ENCODE results near the gene SHMT1.
"Not testable (repeated sequence)": the region's sequence is repeated elsewhere in the genome, so short reads cannot be mapped to it uniquely, and the experiment has no call there.

The SHMT1 gene

DNA sequence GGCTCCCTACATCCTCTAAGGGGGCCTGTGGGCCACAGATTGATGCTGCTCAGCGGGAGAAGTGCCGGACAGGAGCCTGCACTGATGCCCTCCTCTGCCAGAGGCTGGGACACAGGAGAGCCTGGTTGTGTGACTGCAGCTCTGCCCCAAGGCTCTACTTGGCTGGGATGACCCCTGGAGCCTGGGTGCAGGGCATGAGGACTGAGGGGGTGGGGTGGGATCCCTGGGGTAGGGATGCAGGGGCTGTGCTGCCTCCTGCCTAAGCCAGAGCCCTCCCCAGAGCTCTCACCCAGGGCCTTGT lies 14.8 kb upstream of the SHMT1 start:
- DNase-seq, result no peak

DNA sequence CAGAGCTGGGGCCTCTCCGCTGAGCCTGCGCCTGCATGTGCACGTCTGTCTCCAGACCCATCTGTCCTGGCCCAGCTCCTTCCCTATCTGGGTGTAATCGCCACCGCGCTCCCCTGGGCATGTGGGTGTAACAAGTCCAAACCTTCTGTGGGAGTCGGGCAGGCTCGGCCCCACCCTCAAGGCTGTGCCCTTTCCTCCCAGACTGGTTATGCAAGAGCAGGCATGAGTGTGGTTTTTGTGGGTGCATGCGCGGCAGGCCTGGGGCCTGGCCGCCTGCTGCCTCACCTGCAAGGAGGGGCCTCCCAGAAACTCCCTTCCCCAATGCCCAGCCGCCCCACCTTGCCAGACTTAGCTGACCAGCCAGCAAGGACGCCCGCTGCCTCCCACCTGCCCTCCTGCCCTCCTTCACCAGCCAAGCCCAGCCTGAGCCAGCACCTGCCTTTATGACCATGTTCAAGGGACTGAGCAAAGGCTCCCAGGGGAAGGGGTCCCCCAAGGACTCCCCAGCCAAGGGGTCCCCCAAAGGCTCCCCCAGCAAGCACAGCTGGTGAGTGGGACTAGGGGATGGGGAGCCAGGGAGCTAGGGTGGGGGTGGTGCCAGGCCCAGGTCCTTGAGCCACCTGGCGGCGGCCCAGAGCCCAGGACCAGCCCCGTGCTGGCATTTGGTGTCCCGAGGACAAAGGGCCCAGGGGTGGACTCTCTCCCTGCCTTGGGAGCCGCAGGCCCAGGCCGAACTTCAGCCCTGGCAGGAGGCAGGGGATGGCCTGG lies 14.3 kb upstream of the SHMT1 start, which contains the start of gene EVPLL:
Gene EVPLL (plus strand): TSS at position 342 of the 768 bp plus-strand sequence. CDS start 3,160 bp downstream, outside the sequence.
- peak in 1 of 5 experiments; percentile 40 for DNase-seq

DNA sequence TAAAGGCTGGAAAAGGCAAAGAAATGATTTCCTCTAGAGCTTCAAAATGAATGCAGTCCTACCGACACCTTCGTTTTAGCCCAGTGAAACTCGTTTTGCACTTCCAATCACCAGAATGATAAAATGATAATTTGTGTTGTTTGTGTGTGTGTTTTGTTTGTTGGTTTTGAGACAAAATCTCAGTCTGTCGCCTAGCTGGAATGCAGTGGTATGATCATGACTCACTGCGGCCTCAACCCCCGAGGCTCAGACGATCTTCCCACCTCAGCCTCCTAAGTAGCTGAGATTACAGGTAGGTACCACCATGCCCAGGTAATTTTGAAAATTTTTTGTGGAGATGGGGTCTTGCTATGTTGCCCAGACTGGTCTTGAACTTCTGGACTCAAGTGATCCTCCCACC lies 10.9 kb upstream of the SHMT1 start:
- DNase-seq, result no peak

DNA sequence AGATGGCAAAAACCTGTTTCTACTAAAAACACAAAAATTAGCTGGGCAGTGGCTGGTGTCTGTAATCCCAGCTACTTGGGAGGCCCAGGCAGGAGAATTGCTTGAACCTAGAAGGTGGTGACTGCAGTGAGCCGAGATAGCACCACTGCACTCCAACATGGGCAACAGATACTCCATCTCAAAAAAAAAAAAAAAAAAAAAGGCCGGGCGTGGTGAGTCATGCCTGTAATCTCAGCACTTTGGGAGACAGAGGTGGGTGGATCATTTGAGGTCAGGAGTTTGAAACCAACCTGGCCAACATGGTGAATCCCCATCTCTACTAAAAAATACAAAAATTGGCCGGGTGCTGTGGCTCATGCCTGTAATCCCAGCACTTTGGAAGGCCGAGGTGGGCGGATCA lies 9.8 kb upstream of the SHMT1 start:
- peak in 1 of 5 experiments; percentile 59 for DNase-seq

DNA sequence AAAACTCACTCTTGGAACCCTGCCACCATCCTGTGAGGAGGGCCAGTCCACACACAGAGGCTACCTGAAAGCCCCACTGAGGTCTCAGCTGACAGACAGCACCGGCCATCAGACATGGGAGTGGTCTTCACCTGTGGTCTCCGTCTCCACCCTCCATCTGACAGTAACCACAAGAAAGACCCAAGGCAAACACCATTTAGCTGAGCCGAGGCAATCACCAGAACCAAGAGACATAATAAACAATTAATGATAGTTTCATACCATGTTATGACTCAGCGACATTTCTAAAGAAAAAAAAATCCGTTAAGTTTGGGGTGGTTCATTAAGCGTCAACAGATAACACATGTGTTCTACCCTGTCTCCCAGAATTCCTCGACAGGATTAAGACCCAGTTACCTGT lies 8.1 kb upstream of the SHMT1 start:
- DNase-seq, result peak in 1 of 5 experiments; percentile 85

DNA sequence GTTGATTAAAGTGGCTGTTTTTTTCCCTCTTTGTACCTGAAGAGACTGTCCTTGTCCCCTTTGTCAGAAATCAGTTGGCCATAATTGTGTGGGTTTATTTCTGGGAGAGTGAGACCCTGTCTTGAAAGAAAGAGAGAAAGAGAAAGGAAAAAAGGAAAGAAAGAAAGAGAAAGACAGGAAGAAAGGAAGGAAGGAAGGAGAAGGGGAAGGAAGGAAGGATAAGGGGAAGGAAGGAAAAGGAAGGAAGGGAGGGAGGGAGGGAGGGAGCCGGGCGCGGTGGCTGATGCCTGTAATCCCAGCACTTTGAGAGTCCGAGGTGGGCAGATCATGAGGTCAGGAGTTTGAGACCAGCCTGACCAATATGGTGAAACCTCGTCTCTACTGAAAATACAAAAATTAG lies 7.4 kb upstream of the SHMT1 start:
- DNase-seq, result no peak

DNA sequence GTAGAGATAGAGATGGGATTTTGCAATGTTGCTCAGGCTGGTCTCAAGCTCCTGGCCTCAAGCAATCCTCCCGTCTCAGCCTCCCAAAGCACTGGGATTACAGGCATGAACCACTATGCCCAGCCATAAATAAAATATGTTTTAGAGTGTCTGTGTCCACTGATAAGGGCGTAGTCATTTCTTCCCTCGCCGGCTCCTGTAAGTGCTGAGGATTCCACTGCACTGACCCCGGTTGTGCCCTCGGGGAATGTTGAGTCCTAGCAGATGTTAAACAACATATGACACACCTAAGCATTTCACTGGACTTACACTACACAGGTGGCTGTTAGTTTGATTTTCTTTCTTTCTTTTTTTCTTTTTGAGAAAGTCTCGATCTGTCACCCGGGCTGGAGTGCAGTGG lies 5.6 kb upstream of the SHMT1 start:
- DNase-seq, result no peak

DNA sequence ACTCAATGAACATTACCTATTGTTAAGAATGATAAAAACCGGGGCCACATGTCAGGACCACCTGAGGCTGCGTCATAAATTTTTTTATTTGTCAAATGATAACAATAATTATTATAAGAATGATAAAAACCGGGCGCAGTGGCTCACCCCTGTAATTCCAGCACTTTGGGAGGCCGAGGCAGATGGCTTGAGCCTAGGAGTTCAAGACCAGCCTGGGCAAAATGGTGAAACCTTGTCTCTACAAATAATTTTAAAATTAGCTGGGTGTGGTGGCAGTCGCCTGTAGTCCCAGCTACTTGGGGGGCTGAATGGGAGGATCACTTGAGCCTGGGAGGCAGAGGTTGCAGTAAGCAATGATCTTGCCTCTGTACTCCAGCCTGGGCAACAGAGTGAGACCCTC lies 816 bp upstream of the SHMT1 start:
- DNase-seq, result no peak

DNA sequence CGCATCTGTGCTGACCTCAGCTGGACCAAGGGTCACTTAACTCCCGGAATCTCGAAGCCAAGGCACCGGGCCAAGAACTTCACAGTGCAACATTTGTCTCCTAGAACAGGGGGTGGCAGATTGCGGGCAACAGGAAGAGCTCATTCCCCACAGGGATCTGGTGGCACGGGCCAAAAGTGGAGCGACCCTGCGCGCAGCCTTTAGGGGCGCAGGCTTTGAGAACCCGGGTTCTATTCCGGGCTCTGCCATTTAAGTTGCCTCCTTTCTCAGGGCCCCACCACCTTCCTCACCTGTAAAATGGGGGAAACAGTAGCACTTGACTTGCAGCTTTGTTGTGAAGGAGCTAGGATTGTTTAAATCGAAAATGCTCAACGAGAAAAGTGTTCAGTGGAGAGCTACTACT lies 651 bp downstream of the SHMT1 start:
- peak in 1 of 5 experiments; percentile 40 for DNase-seq

DNA sequence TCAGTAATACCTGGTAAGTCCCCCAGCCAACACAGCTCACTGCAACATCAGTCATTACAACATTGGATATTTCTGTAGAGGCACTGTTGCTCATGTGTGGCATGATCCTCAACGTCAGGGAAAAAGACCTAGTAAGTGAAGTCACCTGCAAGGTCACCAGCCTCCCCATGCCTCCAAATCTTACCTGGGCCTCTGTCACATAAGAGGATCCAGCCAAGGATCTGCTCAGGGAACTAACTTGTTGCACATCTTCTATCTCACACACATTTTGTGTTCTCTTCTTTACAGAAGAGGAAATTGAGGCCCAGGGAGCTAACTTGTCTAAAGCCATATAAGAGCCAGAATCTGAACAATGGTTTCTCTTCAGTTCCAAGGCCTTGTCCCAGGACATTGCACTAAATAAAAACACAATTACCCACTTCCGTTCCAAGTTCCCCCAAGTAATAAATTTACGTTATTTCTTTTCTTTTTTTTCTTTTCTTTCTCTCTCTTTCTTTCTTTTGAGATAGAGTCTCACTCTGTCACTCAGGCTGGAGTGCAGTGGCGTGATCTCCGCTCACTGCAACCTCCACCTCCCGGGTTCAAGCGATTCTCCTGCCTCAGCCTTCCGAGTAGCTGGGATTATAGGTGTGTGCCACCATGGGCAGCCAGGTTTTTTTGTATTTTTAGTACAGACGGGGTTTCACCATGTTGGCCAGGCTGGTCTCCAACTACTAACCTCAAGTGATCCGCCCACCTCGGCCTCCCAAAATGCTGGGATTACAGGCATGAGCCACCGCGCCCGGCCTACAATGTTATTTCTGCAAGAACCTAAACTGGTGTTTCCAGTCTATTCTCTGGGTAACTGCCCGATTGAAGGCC lies 1.3 kb downstream of the SHMT1 start:
- no peak for DNase-seq

DNA sequence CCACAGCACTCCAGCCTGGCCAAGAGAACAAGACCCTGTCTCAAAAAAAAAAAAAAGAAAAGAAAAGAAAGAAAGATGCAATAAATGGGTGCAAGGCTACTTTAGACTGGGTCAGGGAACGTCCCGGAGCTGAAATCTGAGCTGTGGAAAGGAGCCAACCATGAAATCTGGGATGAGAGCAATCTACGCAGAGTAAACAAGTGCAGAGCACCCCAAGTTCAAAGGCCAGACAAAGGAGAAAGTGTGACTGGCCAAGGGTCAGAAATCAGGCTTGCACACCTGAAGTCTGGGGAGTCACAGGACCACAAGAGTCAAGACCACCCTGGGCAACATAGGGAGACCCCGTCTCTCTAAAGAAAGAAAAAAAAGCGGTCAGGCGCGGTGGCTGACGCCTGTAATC lies 2.8 kb downstream of the SHMT1 start:
- DNase-seq, result no peak

DNA sequence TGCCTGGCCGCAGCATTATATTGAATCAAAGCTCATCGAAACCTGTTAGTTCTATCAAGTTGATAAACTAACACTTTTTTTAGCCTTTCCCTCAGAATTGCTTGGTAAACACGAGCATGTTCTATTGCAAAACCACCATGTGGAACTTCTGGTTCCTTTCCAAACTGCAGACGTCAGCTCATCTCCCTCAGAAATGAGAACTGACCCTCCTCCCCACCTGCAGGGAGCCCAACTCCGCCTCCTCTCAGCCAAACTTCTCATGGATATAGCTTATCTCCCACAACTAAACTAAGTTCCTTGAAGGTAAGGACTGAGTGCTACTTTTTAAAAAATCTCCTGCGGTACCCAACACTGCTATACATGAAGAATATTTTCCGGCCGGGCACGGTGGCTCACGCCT lies 6.7 kb downstream of the SHMT1 start:
- DNase-seq, result no peak

DNA sequence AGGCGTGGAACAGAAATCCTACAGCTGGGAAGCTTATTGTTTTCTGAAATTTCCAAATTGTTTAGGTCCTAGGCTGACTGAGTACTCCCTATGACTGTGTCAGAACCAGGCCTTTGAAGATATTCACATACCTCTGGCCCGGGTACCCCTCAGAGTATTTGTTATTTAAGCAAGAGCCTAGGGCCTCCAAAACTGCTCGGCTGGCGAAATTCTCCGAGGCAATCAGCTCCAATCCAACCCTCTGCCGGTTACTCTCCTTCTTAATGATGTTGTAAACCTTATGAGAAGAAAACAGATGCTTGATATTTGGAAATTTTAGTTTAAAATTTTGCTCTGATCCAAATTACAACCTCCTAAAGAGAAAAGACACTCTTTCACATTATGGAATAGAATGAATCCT lies 9.8 kb downstream of the SHMT1 start:
- no peak for DNase-seq

DNA sequence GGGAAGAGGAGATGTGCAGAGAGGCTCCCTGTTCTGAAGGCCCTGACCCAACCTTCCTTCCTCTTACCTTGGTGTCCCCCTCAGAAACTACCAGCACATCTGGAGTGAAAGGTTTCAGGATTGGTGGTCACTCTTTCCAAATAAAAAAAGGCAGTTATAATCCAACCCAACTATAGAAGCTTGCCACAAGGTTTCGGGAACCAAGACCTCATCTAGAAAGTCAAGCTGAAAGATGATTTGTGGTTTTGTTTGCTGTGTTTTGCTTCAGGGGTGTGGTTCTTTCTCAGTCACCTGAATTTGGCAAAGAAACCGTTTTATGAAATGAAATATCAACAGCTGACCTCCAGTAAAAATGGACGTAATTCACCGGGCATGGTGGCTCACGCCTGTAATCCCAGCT lies 19.3 kb downstream of the SHMT1 start:
- DNase-seq, result peak in 1 of 5 experiments; percentile 57

DNA sequence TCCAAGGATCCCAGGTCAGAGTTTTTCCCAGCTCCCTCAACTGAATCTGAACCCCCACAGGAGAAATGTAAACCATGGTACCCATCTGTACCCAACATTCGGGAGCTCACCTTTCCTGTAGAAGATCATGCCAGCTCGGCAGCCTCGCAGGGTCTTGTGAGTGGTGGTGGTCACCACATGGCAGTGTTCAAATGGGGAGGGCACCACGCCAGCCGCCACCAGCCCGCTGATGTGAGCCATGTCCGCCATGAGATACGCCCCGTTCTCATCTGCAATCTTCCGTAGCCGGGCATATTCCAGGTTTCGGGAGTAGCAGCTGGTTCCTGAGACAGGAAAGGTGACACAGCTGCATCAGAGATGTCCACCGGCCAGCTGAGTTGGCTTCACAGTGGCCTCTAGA lies 23.4 kb downstream of the SHMT1 start:
- no peak for DNase-seq

DNA sequence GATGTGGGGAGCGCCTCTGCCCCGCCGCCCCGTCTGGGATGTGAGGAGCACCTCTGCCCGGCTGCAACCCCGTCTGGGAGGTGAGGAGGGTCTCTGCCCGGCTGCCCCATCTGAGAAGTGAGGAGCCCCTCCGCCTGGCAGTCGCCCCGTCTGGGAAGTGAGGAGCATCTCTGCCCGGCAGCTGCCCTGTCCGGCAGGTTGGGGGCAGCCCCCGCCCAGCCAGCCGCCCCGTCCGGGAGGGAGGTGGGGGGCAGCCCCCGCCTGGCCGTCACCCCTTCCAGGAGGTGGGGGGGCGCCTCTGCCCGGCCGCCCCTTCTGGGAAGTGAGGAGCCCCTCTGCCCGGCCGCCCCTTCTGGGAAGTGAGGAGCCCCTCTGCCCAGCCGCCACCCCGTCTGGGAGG lies 25.2 kb downstream of the SHMT1 start:
- not testable (repeated sequence) for DNase-seq

DNA sequence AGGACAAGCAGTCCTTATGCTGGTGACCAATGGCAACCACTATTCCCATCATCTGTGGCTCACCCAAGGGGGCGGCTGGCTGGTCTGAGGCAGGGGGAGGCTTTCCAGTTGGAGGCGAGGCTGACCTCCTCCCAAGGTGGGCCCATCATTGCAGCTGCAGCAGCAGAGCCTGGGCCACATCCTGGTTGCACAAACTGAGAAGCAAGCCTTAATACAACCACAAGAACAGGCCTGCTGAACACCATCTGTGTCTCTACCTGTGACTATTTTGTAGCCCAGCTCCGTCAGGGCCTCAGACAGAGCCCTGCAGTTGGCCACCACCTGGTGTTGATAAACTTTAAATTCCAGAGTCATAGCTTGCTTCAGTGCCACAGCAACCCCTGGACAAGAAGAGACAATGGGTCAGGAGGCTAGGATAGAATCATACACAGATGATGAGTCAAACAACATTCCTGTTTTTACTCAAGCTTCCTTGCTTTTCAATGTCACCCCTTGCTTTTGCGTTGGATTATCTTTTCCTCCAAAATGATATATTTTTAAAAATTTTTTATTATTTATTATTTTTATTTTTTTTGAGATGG lies 30.4 kb downstream of the SHMT1 start:
- peak in 1 of 5 experiments; percentile 63 for DNase-seq

DNA sequence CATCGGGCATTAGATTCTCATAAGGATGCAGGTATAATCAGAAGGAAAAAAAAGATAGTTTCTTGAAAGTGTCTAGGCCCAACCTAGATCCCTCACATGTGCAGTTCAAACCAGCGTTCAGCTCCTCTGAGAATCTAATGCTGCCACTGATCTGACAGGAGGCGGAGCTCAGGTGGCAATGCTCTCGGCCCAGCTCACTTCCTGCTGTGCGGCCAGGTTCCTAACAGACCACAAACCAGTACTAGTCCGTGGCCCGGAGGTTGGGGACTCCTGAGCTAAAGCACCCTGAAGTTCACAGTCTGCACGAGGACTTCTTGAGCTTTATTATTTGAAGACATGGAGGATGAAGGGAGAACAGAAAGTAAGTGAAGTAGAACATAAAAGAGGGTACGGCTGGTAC lies 31.5 kb downstream of the SHMT1 start:
- peak in 1 of 5 experiments; percentile 65 for DNase-seq

DNA sequence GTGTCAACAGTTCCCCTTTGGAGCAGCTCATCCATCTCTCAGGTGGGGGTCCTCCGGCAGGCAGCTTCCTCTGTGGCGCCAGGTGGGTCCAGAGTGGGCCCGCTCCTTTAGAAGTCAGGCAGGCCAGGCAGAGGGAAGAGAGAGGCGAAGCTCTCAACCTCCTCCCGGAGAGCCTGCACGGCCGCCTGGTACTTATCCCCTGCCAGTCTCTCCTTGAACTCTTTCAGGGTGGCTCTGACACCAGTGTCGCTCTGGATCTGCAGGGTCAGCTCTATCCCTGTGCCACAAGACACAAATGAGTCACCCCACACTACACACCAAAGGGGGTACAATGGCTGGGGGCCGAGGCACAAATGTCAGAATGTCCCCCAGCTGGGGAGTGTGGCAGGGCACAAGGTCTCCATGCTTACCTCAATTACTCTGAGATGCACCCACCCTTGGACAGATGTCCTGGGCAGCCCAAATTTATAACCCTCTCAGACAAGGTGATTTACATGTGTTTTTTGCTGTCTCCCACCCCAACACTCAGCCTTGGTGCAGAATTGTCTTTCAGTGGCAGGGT lies 34.6 kb downstream of the SHMT1 start:
- DNase-seq, result no peak

DNA sequence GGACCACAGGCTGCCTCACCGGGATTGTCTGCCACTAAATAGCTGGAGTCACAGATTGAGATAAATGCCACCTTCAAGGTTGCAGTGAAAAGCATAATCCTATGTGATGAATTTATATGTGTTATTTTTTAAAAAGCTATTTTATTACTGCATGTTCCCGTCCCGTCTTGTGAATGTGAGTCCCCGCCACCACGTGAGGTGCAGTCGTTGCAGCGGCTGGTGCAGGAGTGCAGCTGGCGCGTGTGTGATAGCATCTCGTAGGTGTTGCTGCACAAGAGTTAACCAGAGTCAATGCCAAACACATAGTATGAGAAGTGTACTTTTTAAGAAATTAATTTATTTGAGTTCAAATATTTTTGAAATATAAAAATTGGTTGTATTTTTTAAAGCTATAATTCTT lies 35.8 kb downstream of the SHMT1 start:
- no peak for DNase-seq

DNA sequence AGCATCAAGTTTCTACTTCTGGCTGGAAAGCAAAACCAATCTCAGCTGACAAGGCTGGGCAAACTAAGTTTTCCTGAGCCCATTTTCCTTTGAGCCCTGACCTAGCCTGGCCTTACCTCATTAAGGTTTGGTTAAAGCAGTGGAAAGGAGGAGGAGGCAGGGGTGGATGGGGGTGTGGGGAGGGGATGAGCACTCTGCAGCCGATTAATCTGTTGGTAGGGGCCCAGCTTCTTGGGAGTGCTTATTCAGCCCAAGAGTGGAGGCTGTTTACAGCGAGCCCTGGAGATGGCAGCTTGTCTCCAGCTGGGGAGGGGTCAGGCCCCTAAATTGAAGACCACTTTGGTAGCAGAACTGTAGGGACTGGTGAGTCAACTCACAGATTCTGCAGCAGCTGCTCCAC lies 36.3 kb downstream of the SHMT1 start:
- DNase-seq, result no peak

DNA sequence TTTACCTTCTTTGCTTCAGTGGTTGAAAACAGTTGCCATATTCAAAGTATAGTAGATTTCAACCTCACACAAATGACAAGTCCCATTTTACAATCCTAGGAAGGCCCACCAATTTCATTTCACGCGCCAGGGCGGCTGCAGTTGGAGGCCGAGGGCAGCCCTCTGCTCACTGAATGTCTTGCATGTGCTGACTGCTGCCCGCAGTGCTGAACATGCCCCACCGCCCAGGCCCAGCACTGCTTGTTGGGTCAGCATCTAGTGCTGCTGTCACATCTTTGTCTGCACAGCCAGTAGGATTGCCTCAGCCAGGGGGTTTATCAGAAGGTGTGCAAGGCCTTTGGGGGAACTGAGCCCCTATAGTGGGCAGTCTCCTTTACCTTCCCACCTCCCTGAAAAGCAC lies 36.8 kb downstream of the SHMT1 start:
- DNase-seq, result no peak

DNA sequence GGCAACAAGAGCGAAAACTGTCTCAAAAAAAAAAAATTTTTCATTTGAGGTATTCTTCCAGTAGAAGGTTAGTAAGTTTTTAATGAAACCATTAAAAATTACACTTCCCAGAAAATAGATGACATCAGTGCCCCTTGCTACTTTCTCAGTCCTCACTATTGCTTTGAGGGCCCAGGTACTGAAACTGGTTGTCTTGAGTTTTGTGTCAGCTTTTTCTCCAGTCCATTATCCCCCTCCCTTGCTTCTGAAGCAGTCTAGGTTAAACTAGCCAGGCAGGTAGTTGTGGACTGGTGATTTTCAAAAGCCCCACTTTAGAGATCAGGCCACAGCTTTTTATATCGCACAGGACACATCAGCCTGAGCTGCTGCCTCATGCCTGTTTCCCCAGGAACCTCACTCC lies 37.3 kb downstream of the SHMT1 start:
- no peak for DNase-seq

Measured in T-helper 2 cell (primary cell).